HEK293T (cell line): ENCODE results near the gene AXIN1.

Experiments
- CTCF ChIA-PET: fragments of 350-600 bp; formaldehyde crosslinking; extraction: SDS; loops from one replicate; lab custom pipeline; 2021; ENCODE audit warnings: antibody characterized with exemption, inconsistent platforms; lab: Yijun Ruan, JAX
- POLR2A ChIA-PET: fragments of 350-600 bp; formaldehyde crosslinking; extraction: SDS; loops from one replicate; lab custom pipeline; 2020; ENCODE audit warnings: antibody characterized with exemption, inconsistent platforms; lab: Yijun Ruan, JAX
- DNase-seq: peaks from one replicate; pipeline ENCODE4 v3.0.0; 2012; ENCODE audit warnings: mixed read lengths; ENCODE audit errors: extremely low spot score
- ARNT ChIP-seq: fragments of 450-650 bp; IDR thresholded peaks from 2 replicates; pipeline ENCODE4 v1.6.1; 2017; ENCODE audit warnings: mild to moderate bottlenecking
- BHLHE40 ChIP-seq: fragments of 450-650 bp; IDR thresholded peaks from 2 replicates; pipeline ENCODE4 v1.6.1; 2016; ENCODE audit warnings: mild to moderate bottlenecking, moderate library complexity, borderline replicate concordance
- CTBP1 ChIP-seq: fragments of 450-650 bp; IDR thresholded peaks from 2 replicates; pipeline ENCODE4 v1.6.1; 2016; ENCODE audit warnings: borderline replicate concordance
- ELF4 ChIP-seq: fragments of 450-650 bp; IDR thresholded peaks from 2 replicates; pipeline ENCODE4 v1.6.1; 2017; ENCODE audit warnings: antibody characterized with exemption
- FOXA1 ChIP-seq: fragments of 450-650 bp; IDR thresholded peaks from 2 replicates; pipeline ENCODE4 v1.6.1; 2016; ENCODE audit warnings: mild to moderate bottlenecking
- FOXK2 ChIP-seq: fragments of 450-650 bp; IDR thresholded peaks from 2 replicates; pipeline ENCODE4 v1.6.1; 2016; ENCODE audit warnings: mild to moderate bottlenecking
- FOXM1 ChIP-seq: fragments of 450-650 bp; IDR thresholded peaks from 2 replicates; pipeline ENCODE4 v1.6.1; 2017; ENCODE audit warnings: mild to moderate bottlenecking, borderline replicate concordance
- HDGF ChIP-seq: fragments of 450-650 bp; IDR thresholded peaks from 2 replicates; pipeline ENCODE4 v1.6.1; 2017; ENCODE audit warnings: antibody characterized with exemption, borderline replicate concordance
- L3MBTL2 ChIP-seq: fragments of 450-650 bp; conservative IDR thresholded peaks from 2 replicates; pipeline ENCODE4 v1.6.1; 2016; ENCODE audit warnings: mild to moderate bottlenecking
- LEF1 ChIP-seq: fragments of 450-650 bp; IDR thresholded peaks from 2 replicates; pipeline ENCODE4 v1.6.1; 2017; ENCODE audit warnings: mild to moderate bottlenecking, borderline replicate concordance
- NFRKB ChIP-seq: fragments of 450-650 bp; IDR thresholded peaks from 2 replicates; pipeline ENCODE4 v1.6.1; 2016; ENCODE audit warnings: mild to moderate bottlenecking, moderate library complexity
- SP1 ChIP-seq: fragments of 450-650 bp; IDR thresholded peaks from 2 replicates; pipeline ENCODE4 v1.6.1; 2017
- SUZ12 ChIP-seq: fragments of 450-650 bp; IDR thresholded peaks from 2 replicates; pipeline ENCODE4 v1.6.1; 2016; ENCODE audit warnings: mild to moderate bottlenecking
- TARDBP ChIP-seq: fragments of 450-650 bp; IDR thresholded peaks from 2 replicates; pipeline ENCODE4 v1.6.1; 2016
- ZNF384 ChIP-seq: fragments of 450-650 bp; IDR thresholded peaks from 2 replicates; pipeline ENCODE4 v1.6.1; 2016
- TF ChIP-seq, protein P1 (sequence below): fragments of 450-650 bp; IDR thresholded peaks from 2 replicates; pipeline ENCODE4 v1.6.1; 2016

The AXIN1 gene, protein sequence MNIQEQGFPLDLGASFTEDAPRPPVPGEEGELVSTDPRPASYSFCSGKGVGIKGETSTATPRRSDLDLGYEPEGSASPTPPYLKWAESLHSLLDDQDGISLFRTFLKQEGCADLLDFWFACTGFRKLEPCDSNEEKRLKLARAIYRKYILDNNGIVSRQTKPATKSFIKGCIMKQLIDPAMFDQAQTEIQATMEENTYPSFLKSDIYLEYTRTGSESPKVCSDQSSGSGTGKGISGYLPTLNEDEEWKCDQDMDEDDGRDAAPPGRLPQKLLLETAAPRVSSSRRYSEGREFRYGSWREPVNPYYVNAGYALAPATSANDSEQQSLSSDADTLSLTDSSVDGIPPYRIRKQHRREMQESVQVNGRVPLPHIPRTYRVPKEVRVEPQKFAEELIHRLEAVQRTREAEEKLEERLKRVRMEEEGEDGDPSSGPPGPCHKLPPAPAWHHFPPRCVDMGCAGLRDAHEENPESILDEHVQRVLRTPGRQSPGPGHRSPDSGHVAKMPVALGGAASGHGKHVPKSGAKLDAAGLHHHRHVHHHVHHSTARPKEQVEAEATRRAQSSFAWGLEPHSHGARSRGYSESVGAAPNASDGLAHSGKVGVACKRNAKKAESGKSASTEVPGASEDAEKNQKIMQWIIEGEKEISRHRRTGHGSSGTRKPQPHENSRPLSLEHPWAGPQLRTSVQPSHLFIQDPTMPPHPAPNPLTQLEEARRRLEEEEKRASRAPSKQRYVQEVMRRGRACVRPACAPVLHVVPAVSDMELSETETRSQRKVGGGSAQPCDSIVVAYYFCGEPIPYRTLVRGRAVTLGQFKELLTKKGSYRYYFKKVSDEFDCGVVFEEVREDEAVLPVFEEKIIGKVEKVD

GRCh38 chr16:352547-353403, at the start of gene AXIN1:
Gene AXIN1 (minus strand): TSS chr16:352723. CDS start chr16:347025, 5,698 bp downstream.
- TF ChIP-seq SP1 (no peak), FOXM1 (no peak), LEF1 (no peak), L3MBTL2 (no peak), HDGF (no peak), FOXK2 (no peak), ARNT (no peak), NFRKB (no peak), BHLHE40 (no peak), ZNF384 (no peak), CTBP1 (no peak), FOXA1 (no peak)
- TF ChIP-seq, protein P1, sequence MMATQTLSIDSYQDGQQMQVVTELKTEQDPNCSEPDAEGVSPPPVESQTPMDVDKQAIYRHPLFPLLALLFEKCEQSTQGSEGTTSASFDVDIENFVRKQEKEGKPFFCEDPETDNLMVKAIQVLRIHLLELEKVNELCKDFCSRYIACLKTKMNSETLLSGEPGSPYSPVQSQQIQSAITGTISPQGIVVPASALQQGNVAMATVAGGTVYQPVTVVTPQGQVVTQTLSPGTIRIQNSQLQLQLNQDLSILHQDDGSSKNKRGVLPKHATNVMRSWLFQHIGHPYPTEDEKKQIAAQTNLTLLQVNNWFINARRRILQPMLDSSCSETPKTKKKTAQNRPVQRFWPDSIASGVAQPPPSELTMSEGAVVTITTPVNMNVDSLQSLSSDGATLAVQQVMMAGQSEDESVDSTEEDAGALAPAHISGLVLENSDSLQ, result no peak
- DNase-seq, result peak; percentile 97
- POLR2A ChIA-PET, result interaction anchor here (1.3 to 2.0 kb wide), 2 partner anchors 18 to 117 kb away, joined by 4 read pairs; partner anchors contain the start of gene MRPL28
- CTCF ChIA-PET, result interaction anchor here (0.6 kb wide), 1 partner anchor 171 kb away, joined by 3 read pairs; no protein-coding TSS in a partner anchor

DNA sequence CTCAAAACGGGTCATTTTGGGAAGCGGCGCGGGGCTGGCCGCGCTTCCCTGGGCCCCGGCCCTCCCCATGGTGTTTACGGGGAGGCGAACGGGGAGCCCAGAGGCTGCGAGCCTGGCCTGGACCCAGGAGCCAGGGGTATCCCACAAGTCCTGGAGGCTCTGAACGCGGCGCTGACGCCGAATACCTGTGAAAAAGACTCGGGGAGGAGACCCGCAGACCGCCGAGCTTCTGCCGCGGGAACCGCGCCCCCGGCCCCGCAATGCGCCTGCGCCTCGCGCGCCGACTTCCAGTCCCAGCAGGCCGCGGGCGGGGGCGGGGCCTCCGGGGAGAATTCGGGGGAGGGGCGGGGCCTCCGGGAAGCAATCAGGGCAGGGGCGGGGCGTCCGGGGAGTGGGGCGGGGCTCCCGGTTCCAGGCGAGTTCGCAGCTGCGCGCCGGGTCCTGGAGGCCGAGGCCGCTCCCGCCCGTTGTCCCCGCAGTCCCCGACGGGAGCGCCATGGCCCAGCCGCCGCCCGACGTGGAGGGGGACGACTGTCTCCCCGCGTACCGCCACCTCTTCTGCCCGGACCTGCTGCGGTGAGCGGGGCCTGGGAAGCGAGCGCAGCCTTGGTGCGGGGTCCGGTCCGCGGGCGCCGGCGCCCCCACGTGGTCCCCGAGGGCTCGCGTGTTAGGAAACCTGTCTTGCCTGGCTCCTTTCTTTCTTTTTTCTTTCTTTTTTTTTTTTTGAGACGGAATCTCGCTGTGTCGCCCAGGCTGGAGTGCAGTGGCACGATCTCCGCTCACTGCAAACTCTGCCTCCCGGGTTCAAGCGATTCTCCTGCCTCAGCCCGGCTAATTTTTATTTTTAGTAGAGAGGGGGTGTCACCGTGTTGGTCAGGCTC, 49.2 kb upstream of the AXIN1 start, which contains the start of gene DECR2:
DECR2 (plus strand) TSS at position 418 of the 881 bp plus-strand sequence; CDS start at position 497, 79 bp downstream.
- TF ChIP-seq NFRKB (no peak), FOXA1 (no peak), BHLHE40 (no peak), ZNF384 (peak; percentile 90), FOXK2 (no peak), L3MBTL2 (peak; percentile 76)
- peak; percentile 97 for DNase-seq
- ChIA-PET CTCF (no interaction called here), POLR2A (interaction anchor here (0.8 to 1.6 kb wide), 6 partner anchors 10 to 98 kb away, joined by 3 to 10 read pairs (median 4); partner anchors contain the start of genes MRPL28 and RAB11FIP3)

DNA sequence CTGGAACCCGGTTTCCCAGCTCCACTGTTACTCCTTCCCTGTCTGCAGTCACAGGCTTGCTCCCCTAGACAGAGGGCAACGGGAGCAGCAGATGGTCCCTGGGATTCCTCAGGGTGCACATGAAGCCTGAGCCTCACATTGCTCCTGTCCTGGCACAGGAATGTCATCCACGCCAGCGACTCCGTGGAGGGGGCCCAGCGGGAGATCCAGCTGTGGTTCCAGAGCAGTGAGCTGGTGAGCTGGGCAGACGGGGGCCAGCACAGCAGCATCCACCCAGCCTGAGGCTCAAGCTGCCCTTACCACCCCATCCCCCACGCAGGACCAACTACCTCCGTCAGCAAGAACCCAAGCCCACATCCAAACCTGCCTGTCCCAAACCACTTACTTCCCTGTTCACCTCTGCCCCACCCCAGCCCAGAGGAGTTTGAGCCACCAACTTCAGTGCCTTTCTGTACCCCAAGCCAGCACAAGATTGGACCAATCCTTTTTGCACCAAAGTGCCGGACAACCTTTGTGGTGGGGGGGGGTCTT, 47.6 kb upstream of the AXIN1 start:
- ChIA-PET POLR2A (interaction anchor here (0.8 to 1.1 kb wide), 2 partner anchors 18 to 29 kb away, joined by 4 read pairs; partner anchors contain the start of genes MRPL28 and PGAP6), CTCF (no interaction called here)
- no peak for DNase-seq
- TF ChIP-seq L3MBTL2 (no peak), FOXA1 (no peak)
- TF ChIP-seq, protein P1, result no peak

DNA sequence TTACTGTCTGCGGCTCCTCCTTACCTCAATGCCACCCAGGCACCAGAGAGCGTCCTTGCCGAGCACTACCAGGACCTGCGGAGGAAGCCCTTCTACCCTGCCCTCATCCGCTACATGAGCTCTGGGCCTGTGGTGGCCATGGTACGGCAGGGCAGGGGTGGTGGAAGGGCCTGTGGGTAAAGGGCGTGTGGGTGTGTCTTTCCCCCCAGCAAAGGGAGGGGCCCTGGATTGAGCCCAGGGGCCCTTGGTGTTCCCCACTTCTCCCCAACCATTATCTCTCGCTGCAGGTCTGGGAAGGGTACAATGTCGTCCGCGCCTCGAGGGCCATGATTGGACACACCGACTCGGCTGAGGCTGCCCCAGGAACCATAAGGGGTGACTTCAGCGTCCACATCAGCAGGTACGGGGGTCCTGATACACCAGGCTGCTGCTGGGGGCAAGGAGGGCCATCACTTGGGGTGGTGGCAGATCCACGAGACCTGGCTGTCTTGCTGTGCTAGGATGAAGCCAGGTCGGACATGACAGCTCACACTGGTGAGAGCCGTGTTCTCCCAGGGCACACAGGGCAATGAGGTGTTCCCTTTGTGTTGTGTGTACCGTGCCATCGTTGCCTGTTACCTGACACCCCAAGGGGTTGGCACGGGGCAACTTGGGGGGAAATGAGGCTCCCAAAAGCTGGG, 47.0 kb upstream of the AXIN1 start:
- DNase-seq, result no peak
- ChIA-PET CTCF (no interaction called here), POLR2A (interaction anchor here (1.1 kb wide), 1 partner anchor 18 kb away, joined by 4 read pairs; the partner anchor contains the start of gene PGAP6)
- TF ChIP-seq CTBP1 (no peak), LEF1 (no peak), ZNF384 (no peak), ELF4 (no peak), SP1 (no peak), BHLHE40 (no peak), FOXM1 (no peak), ARNT (no peak), SUZ12 (no peak), NFRKB (no peak), L3MBTL2 (no peak), FOXA1 (no peak), TARDBP (no peak), HDGF (no peak; the same call in 1 of the 2 replicates), FOXK2 (no peak)
- TF ChIP-seq, protein P1, result no peak
